ENCODE results near the gene MICALL1. TPM values are rescaled to one million over a fixed set of nuclear protein-coding genes. Genes with fewer than 3 reads are reported as not detected.

MICALL1 gene
- total RNA-seq, 4 donors from 2014 or later = 64.7 to 139 (median 88.4) TPM

DNA sequence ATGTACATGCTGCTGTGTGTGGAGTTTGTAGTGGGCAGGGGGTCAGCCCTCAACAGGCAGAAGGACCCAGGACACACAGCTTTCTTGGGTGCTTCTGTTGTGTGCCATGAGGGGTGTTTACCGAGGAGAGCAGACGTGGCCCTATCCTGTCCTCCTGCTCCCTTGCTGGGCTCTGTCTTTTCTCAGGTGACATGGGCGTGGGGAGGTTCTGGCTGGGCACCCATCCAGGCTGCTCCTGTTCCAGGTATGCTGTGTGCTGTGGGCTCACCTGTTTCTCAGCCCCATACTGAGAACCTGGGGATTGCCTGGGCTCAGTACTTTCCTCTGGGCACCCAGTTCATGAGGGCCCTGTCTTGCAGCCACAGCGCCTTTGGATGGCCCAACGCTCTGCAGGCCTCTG lies 23.3 kb downstream of the MICALL1 start:
- DNase-seq = no peak
- 82 to 100% methylated on average over 2 to 3 of the region's 5 CpGs for WGBS, 2 donors
- H3K4me1 ChIP-seq = peaks cover 32 to 71% (median 36%) of the 10 kb centered on the region in 3 donors
- TF ChIP-seq CTCF (IDR thresholded peaks at IDR 0.05) = no peak
- TF ChIP-seq POLR2A (IDR thresholded peaks at IDR 0.05) = no peak
- H3K9me3 ChIP-seq = no peaks in the 10 kb centered on the region
- H3K36me3 ChIP-seq = peaks cover 57 to 91% (median 60%) of the 10 kb centered on the region in 3 donors
- H3K27me3 ChIP-seq = no peaks in the 10 kb centered on the region
- peak overlapping the region; percentile 8 to 89 (median 36) for H3K27ac ChIP-seq
- H3K4me3 ChIP-seq = no peak overlapping the region
- intact Hi-C loops (cut with DNase I) = no loop called here

DNA sequence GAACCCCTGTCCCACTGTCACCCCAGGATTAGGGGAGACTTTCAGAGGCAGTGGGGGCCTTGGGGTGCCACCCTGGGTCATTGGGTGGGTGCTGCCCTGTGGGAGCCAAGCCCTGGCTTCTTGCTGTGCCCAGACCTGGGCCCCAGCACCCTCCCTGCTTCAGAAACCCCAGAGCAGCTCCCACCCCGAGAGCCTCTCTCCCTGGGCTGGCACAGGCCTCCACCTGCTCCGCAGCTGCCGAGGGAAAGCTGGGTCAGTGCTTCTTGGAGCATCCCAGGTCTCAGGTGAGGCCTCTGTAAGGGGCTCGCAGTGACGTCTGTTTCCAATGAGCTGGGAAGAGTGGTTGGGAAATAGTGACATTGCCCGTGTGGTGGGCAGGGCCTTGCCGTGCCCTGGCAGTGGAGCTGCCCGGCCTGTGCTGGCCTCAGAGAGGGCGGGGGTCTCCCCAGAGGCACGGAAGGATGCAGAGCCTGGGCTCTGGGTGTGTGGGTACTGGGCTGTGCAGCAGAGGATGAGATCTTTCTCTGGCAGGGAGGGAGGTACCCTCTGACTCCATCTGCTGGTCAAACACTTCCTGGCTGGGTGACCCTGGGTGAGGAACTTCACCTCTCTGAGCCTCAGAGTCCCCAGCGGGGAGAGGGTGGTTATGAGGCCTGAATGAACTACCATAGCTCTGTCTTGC lies 24.3 kb downstream of the MICALL1 start:
- no peaks in the 10 kb centered on the region for H3K9me3 ChIP-seq
- no peak for DNase-seq
- peak overlapping the region; percentile 8 to 89 (median 56) for H3K27ac ChIP-seq
- peaks cover 36 to 70% (median 37%) of the 10 kb centered on the region in 3 donors for H3K4me1 ChIP-seq
- no peak overlapping the region for H3K4me3 ChIP-seq
- peaks cover 48 to 91% (median 55%) of the 10 kb centered on the region in 3 donors for H3K36me3 ChIP-seq
- no peaks in the 10 kb centered on the region for H3K27me3 ChIP-seq
- TF ChIP-seq CTCF (IDR thresholded peaks at IDR 0.05) (peak in 4 of 6 experiments; percentile 13 to 32 (median 28)), POLR2A (IDR thresholded peaks at IDR 0.05) (no peak)
- 66% methylated on average over 7 of the region's 11 CpGs; no CpG with 5 or more reads in 1 of the 2 donors for WGBS, 2 donors
- intact Hi-C loops (cut with DNase I) = loop anchor here (5.0 kb wide), 1 partner anchor 48 kb away; no protein-coding TSS in a partner anchor

DNA sequence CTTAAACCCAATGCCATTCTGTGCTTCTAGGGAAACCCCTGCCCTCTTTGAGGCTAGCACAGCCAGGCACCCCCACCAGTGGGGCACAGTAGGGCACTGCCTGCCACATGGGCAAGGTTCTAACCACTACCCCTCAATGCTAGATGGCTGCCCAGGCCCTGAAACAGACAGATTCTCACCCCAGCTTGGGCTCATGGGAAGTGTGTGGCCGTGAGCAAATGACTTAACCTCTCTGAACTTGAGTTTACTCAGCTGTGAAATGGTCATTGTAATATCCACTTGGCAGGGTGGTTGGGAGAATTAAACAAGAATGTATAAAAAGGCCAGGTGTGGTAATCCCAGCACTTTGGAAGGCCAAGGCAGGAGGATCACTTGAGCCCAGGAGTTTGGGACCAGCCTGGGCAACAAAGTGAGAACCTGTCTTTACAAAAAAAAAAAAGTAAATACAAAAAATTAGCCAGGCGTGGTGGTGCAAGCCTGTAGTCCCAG lies 24.9 kb downstream of the MICALL1 start:
- intact Hi-C loops (cut with DNase I) = loop anchor here (5.0 kb wide), 1 partner anchor 49 kb away; no protein-coding TSS in a partner anchor
- TF ChIP-seq CTCF (IDR thresholded peaks at IDR 0.05) = peak in 1 of 6 experiments; percentile 3
- no peak for TF ChIP-seq POLR2A (IDR thresholded peaks at IDR 0.05)
- Histone ChIP-seq H3K4me3 (no peak overlapping the region), H3K27ac (peak overlapping the region; percentile 8 to 89 (median 54)), H3K4me1 (peaks cover 36 to 69% (median 37%) of the 10 kb centered on the region in 3 donors), H3K9me3 (no peaks in the 10 kb centered on the region), H3K27me3 (no peaks in the 10 kb centered on the region), H3K36me3 (peaks cover 44 to 91% (median 49%) of the 10 kb centered on the region in 3 donors)
- WGBS, 2 donors = 47 to 67% methylated on average over 1 to 2 of the region's 2 CpGs
- DNase-seq = no peak

GRCh38 chr22:37931893-37932389 lies 25.8 kb downstream of the MICALL1 start:
- TF ChIP-seq POLR2A (IDR thresholded peaks at IDR 0.05) = no peak
- no peak for TF ChIP-seq CTCF (IDR thresholded peaks at IDR 0.05)
- intact Hi-C loops (cut with DNase I) = loop anchor here (5.0 kb wide), 1 partner anchor 50 kb away; no protein-coding TSS in a partner anchor
- peaks cover 36 to 69% (median 37%) of the 10 kb centered on the region in 3 donors for H3K4me1 ChIP-seq
- H3K4me3 ChIP-seq = no peak overlapping the region
- no peak for DNase-seq
- H3K9me3 ChIP-seq = no peaks in the 10 kb centered on the region
- peak overlapping the region in 3 of 4 donors; percentile 84 to 90 (median 89) for H3K27ac ChIP-seq
- no peaks in the 10 kb centered on the region for H3K27me3 ChIP-seq
- 20 to 69% methylated on average over 1 to 3 of the region's 6 CpGs for WGBS, 2 donors
- H3K36me3 ChIP-seq = peaks cover 40 to 91% (median 42%) of the 10 kb centered on the region in 3 donors

- TF ChIP-seq POLR2A (IDR thresholded peaks at IDR 0.05) (no peak), CTCF (IDR thresholded peaks at IDR 0.05) (no peak)
- intact Hi-C loops (cut with DNase I) = loop anchor here (5.0 kb wide), 1 partner anchor 50 kb away; no protein-coding TSS in a partner anchor
- H3K36me3 ChIP-seq = peaks cover 36 to 91% (median 41%) of the 10 kb centered on the region in 3 donors
- H3K27ac ChIP-seq = peak overlapping the region; percentile 76 to 90 (median 86)
- no peaks in the 10 kb centered on the region for H3K9me3 ChIP-seq
- DNase-seq = no peak
- 72 to 87% methylated on average over 3 to 9 of the region's 10 CpGs for WGBS, 2 donors
- peaks cover 36 to 69% (median 37%) of the 10 kb centered on the region in 3 donors for H3K4me1 ChIP-seq
- no peak overlapping the region for H3K4me3 ChIP-seq
- H3K27me3 ChIP-seq = no peaks in the 10 kb centered on the region
Measured at GRCh38 chr22:37932401-37932800, 26.3 kb downstream of the MICALL1 start.

Data from esophagus squamous epithelium (tissue), 5 donors.